Upper lobe of right lung (tissue), 1 donor: ENCODE results near the gene DPP8. TPM values are rescaled to one million over a fixed set of nuclear protein-coding genes. Genes with fewer than 3 reads are reported as not detected.
"Not testable (repeated sequence)": the region's sequence is repeated elsewhere in the genome, so short reads cannot be mapped to it uniquely, and the experiment has no call there.

Source experiments
- ATAC-seq: fragments of 200-7000 bp; cut with Tn5 transposase; one replicate; pipeline ENCODE4 v1.9.1; 2020; ENCODE audit warnings: mild to moderate bottlenecking, moderate library complexity
- DNase-seq: peaks from one replicate; pipeline ENCODE4 v3.0.0-alpha.2; 2020
- H3K27ac ChIP-seq: fragments of 200-600 bp; one replicate; pipeline ENCODE4 v1.8.0; 2022
- H3K27me3 ChIP-seq: fragments of 200-600 bp; one replicate; pipeline ENCODE4 v1.8.0; 2022; ENCODE audit warnings: mild to moderate bottlenecking
- H3K36me3 ChIP-seq: fragments of 200-600 bp; one replicate; pipeline ENCODE4 v1.8.0; 2022
- H3K4me1 ChIP-seq: fragments of 200-600 bp; one replicate; pipeline ENCODE4 v1.8.0; 2022
- H3K4me3 ChIP-seq: fragments of 200-600 bp; one replicate; pipeline ENCODE4 v1.8.0; 2022; ENCODE audit warnings: mild to moderate bottlenecking
- H3K9me3 ChIP-seq: fragments of 200-600 bp; one replicate; pipeline ENCODE4 v1.8.0; 2022
- intact Hi-C: fragments of 100-400 bp; cut with DNase I; formaldehyde crosslinking; loops from one replicate; pipeline ENCODE4 v1.11.0; 2022
- total RNA-seq: library from RNA; stranded (reverse); fragmentation: NEBNext Ultra II Directional; extraction: Animal tissue kit (Norgen Biotek cat#: 25700); gene quantifications from one replicate; pipeline ENCODE4 v1.2.1, GENCODE V29; 2021
- TF ChIP-seq, protein P1 (sequence below): fragments of 200-600 bp; IDR thresholded peaks from one replicate; pipeline ENCODE4 v1.8.0; 2022; ENCODE audit warnings: antibody characterized with exemption
- donor health status: DM: no; HTN: yes; CAD: no; lungs with severe emphysema.

DPP8 gene
- total RNA-seq, 1 donor from 2014 or later = 28.2 TPM

DNA sequence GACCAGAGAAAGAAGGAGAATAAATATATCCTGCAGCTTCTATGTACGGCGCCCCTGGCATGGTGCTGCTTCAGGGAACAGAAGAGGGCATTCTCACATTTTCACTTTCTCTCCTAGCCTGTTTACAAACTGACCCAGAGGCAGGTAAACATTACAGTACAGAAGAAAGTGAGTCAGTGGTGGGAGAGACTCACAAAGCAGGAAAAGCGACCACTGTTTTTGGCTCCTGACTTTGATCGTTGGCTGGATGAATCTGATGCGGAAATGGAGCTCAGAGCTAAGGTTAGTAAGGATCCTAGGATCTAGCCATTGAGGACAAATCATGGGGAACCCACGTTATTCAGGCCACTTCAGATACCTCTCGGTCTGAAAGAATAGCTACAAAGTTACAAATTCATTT lies 39.1 kb upstream of the DPP8 start:
- intact Hi-C loops = no loop called here
- H3K36me3 ChIP-seq = peaks cover 57% of the 10 kb centered on the region
- TF ChIP-seq, protein P1, sequence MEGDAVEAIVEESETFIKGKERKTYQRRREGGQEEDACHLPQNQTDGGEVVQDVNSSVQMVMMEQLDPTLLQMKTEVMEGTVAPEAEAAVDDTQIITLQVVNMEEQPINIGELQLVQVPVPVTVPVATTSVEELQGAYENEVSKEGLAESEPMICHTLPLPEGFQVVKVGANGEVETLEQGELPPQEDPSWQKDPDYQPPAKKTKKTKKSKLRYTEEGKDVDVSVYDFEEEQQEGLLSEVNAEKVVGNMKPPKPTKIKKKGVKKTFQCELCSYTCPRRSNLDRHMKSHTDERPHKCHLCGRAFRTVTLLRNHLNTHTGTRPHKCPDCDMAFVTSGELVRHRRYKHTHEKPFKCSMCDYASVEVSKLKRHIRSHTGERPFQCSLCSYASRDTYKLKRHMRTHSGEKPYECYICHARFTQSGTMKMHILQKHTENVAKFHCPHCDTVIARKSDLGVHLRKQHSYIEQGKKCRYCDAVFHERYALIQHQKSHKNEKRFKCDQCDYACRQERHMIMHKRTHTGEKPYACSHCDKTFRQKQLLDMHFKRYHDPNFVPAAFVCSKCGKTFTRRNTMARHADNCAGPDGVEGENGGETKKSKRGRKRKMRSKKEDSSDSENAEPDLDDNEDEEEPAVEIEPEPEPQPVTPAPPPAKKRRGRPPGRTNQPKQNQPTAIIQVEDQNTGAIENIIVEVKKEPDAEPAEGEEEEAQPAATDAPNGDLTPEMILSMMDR = no peak
- no peaks in the 10 kb centered on the region for H3K27me3 ChIP-seq
- no peak overlapping the region for H3K27ac ChIP-seq
- no peaks in the 10 kb centered on the region for H3K9me3 ChIP-seq
- ATAC-seq (no peak), DNase-seq (no peak)
- H3K4me3 ChIP-seq = no peak overlapping the region
- no peaks in the 10 kb centered on the region for H3K4me1 ChIP-seq

DNA sequence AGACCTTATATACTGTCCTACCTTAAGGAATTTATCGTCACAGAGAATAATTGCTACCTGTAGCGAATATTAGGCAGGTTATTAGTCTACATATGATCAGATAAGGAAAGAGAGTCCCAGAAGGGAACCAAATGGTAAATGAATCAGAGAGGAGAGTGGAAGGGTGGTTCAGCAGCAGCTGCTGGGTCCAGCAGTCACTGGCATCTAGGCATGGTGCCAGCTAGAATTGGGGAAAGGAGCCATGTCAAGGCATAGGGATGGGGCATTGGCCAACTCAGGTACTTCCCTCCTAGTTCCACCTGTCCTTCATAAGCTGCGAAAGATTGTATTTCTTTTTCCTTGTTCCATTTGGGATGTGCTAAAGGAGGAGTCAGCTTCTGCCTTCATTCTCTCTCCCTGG lies 36.2 kb upstream of the DPP8 start:
- Histone ChIP-seq H3K4me1 (no peaks in the 10 kb centered on the region), H3K27me3 (no peaks in the 10 kb centered on the region), H3K36me3 (peaks cover 48% of the 10 kb centered on the region), H3K9me3 (no peaks in the 10 kb centered on the region), H3K4me3 (no peak overlapping the region), H3K27ac (no peak overlapping the region)
- intact Hi-C loops = no loop called here
- ATAC-seq (no peak), DNase-seq (no peak)
- TF ChIP-seq, protein P1 = no peak

DNA sequence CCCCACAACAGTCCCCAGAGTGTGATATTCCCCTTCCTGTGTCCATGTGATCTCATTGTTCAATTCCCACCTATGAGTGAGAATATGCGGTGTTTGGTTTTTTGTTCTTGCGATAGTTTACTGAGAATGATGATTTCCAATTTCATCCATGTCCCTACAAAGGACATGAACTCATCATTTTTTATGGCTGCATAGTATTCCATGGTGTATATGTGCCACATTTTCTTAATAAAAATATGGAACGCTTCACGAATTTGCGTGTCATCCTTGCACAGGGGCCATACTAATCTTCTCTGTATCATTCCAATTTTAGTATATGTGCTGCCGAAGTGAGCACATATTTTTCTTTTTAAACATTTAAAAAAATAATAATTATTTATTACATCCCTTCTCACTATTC lies 35.4 kb upstream of the DPP8 start:
- H3K27ac ChIP-seq, H3K4me1 ChIP-seq, H3K9me3 ChIP-seq, DNase-seq, H3K4me3 ChIP-seq, ATAC-seq, H3K27me3 ChIP-seq, intact Hi-C loops: not testable (repeated sequence)
- peaks cover 39% of the 10 kb centered on the region for H3K36me3 ChIP-seq

DNA sequence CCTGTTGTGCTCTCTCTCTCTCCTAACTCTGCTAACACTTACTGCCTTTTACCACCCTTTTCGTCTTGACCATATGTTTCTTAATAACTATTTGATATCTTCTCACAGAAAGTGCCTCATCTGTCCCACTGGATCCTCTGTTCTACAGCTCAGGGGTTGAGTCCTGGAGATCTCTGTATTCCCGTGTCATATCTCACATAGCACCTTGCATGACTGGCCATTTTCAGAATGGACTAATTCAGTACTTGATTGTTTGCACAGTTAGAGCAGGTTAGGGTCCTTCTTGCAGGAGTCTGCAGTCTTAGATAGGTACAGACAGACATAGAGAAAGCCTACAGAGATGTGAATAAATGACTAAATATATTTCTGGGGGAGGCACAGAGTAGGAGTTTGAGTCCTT lies 33.7 kb upstream of the DPP8 start:
- Histone ChIP-seq H3K4me3 (no peak overlapping the region), H3K36me3 (peaks cover 25% of the 10 kb centered on the region), H3K27ac (no peak overlapping the region), H3K27me3 (no peaks in the 10 kb centered on the region), H3K9me3 (no peaks in the 10 kb centered on the region), H3K4me1 (no peaks in the 10 kb centered on the region)
- TF ChIP-seq, protein P1 = no peak
- no peak for ATAC-seq
- intact Hi-C loops = no loop called here
- no peak for DNase-seq

DNA sequence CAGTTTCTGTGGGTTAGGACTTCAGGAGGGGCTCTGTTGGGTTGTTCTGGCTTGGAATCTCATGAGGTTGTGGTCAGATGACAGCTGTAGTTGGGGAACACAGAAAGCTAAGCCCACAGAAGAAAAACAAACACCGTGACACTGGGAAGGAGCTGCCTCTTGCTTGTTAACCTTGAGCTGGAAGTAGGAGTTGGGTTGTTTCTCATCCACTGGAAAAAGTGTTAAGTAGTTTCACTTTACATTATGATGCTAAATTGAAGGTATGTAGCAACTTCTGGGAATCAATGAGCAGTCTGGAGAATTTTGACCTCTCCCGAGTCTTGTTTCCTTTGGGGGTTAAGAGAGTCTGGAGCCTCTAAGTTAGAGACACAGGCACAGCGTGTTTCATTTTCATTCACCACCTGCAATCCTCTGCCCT lies 33.2 kb upstream of the DPP8 start:
- H3K36me3 ChIP-seq = peaks cover 22% of the 10 kb centered on the region
- ATAC-seq (peak; percentile 10), DNase-seq (no peak)
- H3K27ac ChIP-seq = no peak overlapping the region
- no peaks in the 10 kb centered on the region for H3K4me1 ChIP-seq
- no peak overlapping the region for H3K4me3 ChIP-seq
- intact Hi-C loops = no loop called here
- no peaks in the 10 kb centered on the region for H3K9me3 ChIP-seq
- no peaks in the 10 kb centered on the region for H3K27me3 ChIP-seq
- TF ChIP-seq, protein P1 = no peak

DNA sequence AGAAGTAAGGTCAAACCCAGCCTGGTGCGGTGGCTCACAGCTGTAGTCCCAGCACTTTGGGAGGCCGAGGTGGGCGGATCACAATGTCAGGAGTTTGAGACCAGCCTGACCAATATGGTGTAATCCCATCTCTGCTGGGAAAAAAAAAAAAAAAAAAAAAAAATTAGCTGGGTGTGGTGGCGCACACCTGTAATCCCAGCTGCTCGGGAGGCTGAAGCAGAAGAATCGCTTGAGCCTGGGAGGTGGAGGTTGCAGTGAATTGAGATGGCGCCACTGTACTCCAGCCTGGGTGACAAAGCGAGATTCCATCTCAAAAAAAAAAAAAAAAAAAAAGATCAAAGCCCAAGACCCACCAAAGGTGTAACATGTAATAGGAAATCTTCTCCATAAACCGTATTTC lies 31.8 kb upstream of the DPP8 start:
- H3K27me3 ChIP-seq, H3K36me3 ChIP-seq, H3K4me3 ChIP-seq, H3K27ac ChIP-seq, ATAC-seq, DNase-seq, intact Hi-C loops, H3K9me3 ChIP-seq, H3K4me1 ChIP-seq: not testable (repeated sequence)

DNA sequence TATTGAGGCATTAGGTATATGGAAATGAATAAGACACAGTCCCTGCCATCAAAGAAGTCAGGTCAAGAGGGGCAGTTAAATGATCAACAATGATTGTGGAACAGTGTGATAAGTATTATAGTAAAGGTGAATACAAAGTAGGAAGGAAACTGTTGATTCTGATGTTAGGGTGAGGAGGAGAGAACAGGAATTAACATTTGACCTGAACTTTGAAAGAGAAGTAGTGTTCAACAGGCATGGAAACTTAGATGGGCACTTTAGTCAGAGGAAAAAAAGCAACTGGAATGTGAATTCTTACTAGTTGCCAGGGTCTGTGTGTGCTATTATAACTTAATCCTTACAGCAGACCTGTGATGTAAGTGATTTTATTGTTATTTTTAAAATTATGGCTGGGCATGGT lies 30.4 kb upstream of the DPP8 start:
- intact Hi-C loops = no loop called here
- TF ChIP-seq, protein P1 = no peak
- Histone ChIP-seq H3K4me1 (no peaks in the 10 kb centered on the region), H3K27me3 (no peaks in the 10 kb centered on the region), H3K36me3 (no peaks in the 10 kb centered on the region), H3K9me3 (no peaks in the 10 kb centered on the region), H3K4me3 (no peak overlapping the region), H3K27ac (no peak overlapping the region)
- ATAC-seq (no peak), DNase-seq (no peak)
